HUES64 (cell line): ENCODE measurements around the gene RANBP10.

Experiments
- H3K27ac ChIP-seq: 2 replicates; pipeline ENCODE4 v1.7.0; 2013; ENCODE audit warnings: low read depth, low read length, inconsistent platforms
- H3K27me3 ChIP-seq: 2 replicates; pipeline ENCODE4 v1.6.1; 2013; ENCODE audit warnings: mild to moderate bottlenecking, low read length; ENCODE audit not compliant: insufficient read depth
- H3K36me3 ChIP-seq: 2 replicates; pipeline ENCODE4 v1.6.1; 2013; ENCODE audit warnings: mild to moderate bottlenecking, low read length; ENCODE audit not compliant: insufficient read depth
- H3K4me1 ChIP-seq: 2 replicates; pipeline ENCODE4 v1.6.1; 2013; ENCODE audit warnings: mild to moderate bottlenecking, low read length, moderate library complexity; ENCODE audit not compliant: insufficient read depth
- H3K4me3 ChIP-seq: 2 replicates; pipeline ENCODE4 v1.5.1; 2013; ENCODE audit warnings: mild to moderate bottlenecking, low read length, moderate library complexity
- H3K9ac ChIP-seq: 2 replicates; pipeline ENCODE4 v1.6.1; 2013; ENCODE audit warnings: mild to moderate bottlenecking, low read depth, low read length
- H3K9me3 ChIP-seq: 2 replicates; pipeline ENCODE4 v1.6.1; 2013; ENCODE audit warnings: low read depth, low read length; ENCODE audit not compliant: insufficient read depth
- WGBS: fragments of 150-250, 120-280 bp; methylation state at CpG from one replicate; pipeline ENCODE4 v1.1.7; 2013; ENCODE audit warnings: missing lambda C conversion rate; 5-methylcytosine and 5-hydroxymethylcytosine counted together

Gene RANBP10

GRCh38 chr16:67723151-67723910 lies 83.0 kb downstream of the RANBP10 start:
- 96% methylated on average over 5 of the region's 5 CpGs for WGBS

GRCh38 chr16:67720236-67720635 lies 86.1 kb downstream of the RANBP10 start:
- H3K4me3 ChIP-seq = peak overlapping the region; percentile 93
- H3K27ac ChIP-seq = no peak overlapping the region
- 0 out of 2 replicates have a peak overlapping the region, but pooled peaks have one; percentile 77 for H3K9ac ChIP-seq
- no peaks in the 10 kb centered on the region for H3K27me3 ChIP-seq
- H3K36me3 ChIP-seq = peaks cover 8% of the 10 kb centered on the region; the same call in 1 of the 2 replicates
- H3K4me1 ChIP-seq = peaks cover 3% of the 10 kb centered on the region; the same call in 1 of the 2 replicates
- 86% methylated on average over 1 of the region's 1 CpG for WGBS
- H3K9me3 ChIP-seq = no peaks in the 10 kb centered on the region

More at GRCh38 chr16:67723151-67723910, 83.0 kb downstream of the RANBP10 start:
- Histone ChIP-seq H3K4me3 (no peak overlapping the region), H3K27ac (no peak overlapping the region), H3K9me3 (no peaks in the 10 kb centered on the region), H3K27me3 (no peaks in the 10 kb centered on the region), H3K4me1 (no peaks in the 10 kb centered on the region; the same call in 1 of the 2 replicates), H3K9ac (no peak overlapping the region; the same call in 1 of the 2 replicates), H3K36me3 (peaks cover 25% of the 10 kb centered on the region)

- Histone ChIP-seq H3K36me3 (peaks cover 4% of the 10 kb centered on the region; the same call in 1 of the 2 replicates), H3K9ac (peak overlapping the region; percentile 77), H3K4me3 (peak overlapping the region; percentile 93), H3K27ac (peak overlapping the region; percentile 50), H3K9me3 (no peaks in the 10 kb centered on the region), H3K27me3 (no peaks in the 10 kb centered on the region), H3K4me1 (peaks cover 3% of the 10 kb centered on the region; the same call in 1 of the 2 replicates)
- WGBS = 1% methylated on average over 4 of the region's 5 CpGs
These were observed 86.6 kb downstream of the RANBP10 start for GRCh38 chr16:67719778-67720144.

GRCh38 chr16:67719048-67719777 lies 87.1 kb downstream of the RANBP10 start, which contains the start of gene GFOD2:
TSS of gene GFOD2 (minus strand) at chr16:67719316. CDS start at chr16:67685715, 33,601 bp downstream.
- Histone ChIP-seq H3K4me3 (peak within 1 kb of the TSS; percentile 93), H3K9ac (peak within 1 kb of the TSS; percentile 77), H3K36me3 (peaks cover 4% of the 10 kb centered on the region; the same call in 1 of the 2 replicates), H3K27ac (peak within 1 kb of the TSS; percentile 50), H3K27me3 (no peaks in the 10 kb centered on the region), H3K9me3 (no peaks in the 10 kb centered on the region), H3K4me1 (peaks cover 3% of the 10 kb centered on the region; the same call in 1 of the 2 replicates)
- WGBS = under 1% methylated on average over 59 of the region's 59 CpGs

GRCh38 chr16:67718668-67719047 lies 87.7 kb downstream of the RANBP10 start:
- Histone ChIP-seq H3K36me3 (peaks cover 4% of the 10 kb centered on the region; the same call in 1 of the 2 replicates), H3K4me3 (peak overlapping the region; percentile 93), H3K4me1 (peaks cover 5% of the 10 kb centered on the region; the same call in 1 of the 2 replicates), H3K9ac (peak overlapping the region; percentile 77), H3K27ac (peak overlapping the region; percentile 24; the same call in 1 of the 2 replicates), H3K9me3 (no peaks in the 10 kb centered on the region), H3K27me3 (no peaks in the 10 kb centered on the region)
- 2% methylated on average over 11 of the region's 14 CpGs for WGBS

GRCh38 chr16:67716097-67716496 lies 90.3 kb downstream of the RANBP10 start:
- Histone ChIP-seq H3K4me1 (peaks cover 6% of the 10 kb centered on the region; the same call in 1 of the 2 replicates), H3K9me3 (no peaks in the 10 kb centered on the region), H3K9ac (no peak overlapping the region), H3K27me3 (no peaks in the 10 kb centered on the region), H3K27ac (no peak overlapping the region), H3K36me3 (peaks cover 4% of the 10 kb centered on the region; the same call in 1 of the 2 replicates), H3K4me3 (no peak overlapping the region)
- 93% methylated on average over 2 of the region's 2 CpGs for WGBS

GRCh38 chr16:67714522-67714921 lies 91.8 kb downstream of the RANBP10 start:
- H3K36me3 ChIP-seq = peaks cover 4% of the 10 kb centered on the region; the same call in 1 of the 2 replicates
- H3K9ac ChIP-seq = no peak overlapping the region
- H3K27me3 ChIP-seq = no peaks in the 10 kb centered on the region
- H3K4me3 ChIP-seq = no peak overlapping the region
- peaks cover 6% of the 10 kb centered on the region for H3K4me1 ChIP-seq
- no peak overlapping the region for H3K27ac ChIP-seq
- no peaks in the 10 kb centered on the region for H3K9me3 ChIP-seq
- 78% methylated on average over 1 of the region's 1 CpG for WGBS

- peaks cover 13% of the 10 kb centered on the region for H3K4me1 ChIP-seq
- WGBS = 71% methylated on average over 5 of the region's 5 CpGs
These were observed 92.6 kb downstream of the RANBP10 start for GRCh38 chr16:67713647-67714273.

GRCh38 chr16:67710607-67711006 lies 95.8 kb downstream of the RANBP10 start:
- H3K36me3 ChIP-seq = no peaks in the 10 kb centered on the region
- H3K27me3 ChIP-seq = no peaks in the 10 kb centered on the region
- H3K4me3 ChIP-seq = no peak overlapping the region
- H3K9me3 ChIP-seq = no peaks in the 10 kb centered on the region
- peaks cover 11% of the 10 kb centered on the region; the same call in 1 of the 2 replicates for H3K4me1 ChIP-seq
- no peak overlapping the region for H3K9ac ChIP-seq
- WGBS = 90% methylated on average over 6 of the region's 6 CpGs
- H3K27ac ChIP-seq = no peak overlapping the region

More at GRCh38 chr16:67713647-67714273, 92.6 kb downstream of the RANBP10 start:
- no peak overlapping the region for H3K27ac ChIP-seq
- H3K4me3 ChIP-seq = no peak overlapping the region
- no peaks in the 10 kb centered on the region for H3K9me3 ChIP-seq
- peaks cover 4% of the 10 kb centered on the region; the same call in 1 of the 2 replicates for H3K36me3 ChIP-seq
- no peaks in the 10 kb centered on the region for H3K27me3 ChIP-seq
- H3K9ac ChIP-seq = no peak overlapping the region

GRCh38 chr16:67709050-67709449 lies 97.3 kb downstream of the RANBP10 start:
- WGBS = 92% methylated on average over 1 of the region's 1 CpG
- H3K4me3 ChIP-seq = no peak overlapping the region
- no peak overlapping the region for H3K9ac ChIP-seq
- peaks cover 11% of the 10 kb centered on the region; the same call in 1 of the 2 replicates for H3K4me1 ChIP-seq
- no peaks in the 10 kb centered on the region for H3K9me3 ChIP-seq
- H3K27ac ChIP-seq = no peak overlapping the region
- H3K36me3 ChIP-seq = peaks cover 2% of the 10 kb centered on the region; the same call in 1 of the 2 replicates
- H3K27me3 ChIP-seq = no peaks in the 10 kb centered on the region
